HL-60 (cell line): Measurements from ENCODE around the gene ADAMTS10.
"Not testable (repeated sequence)": the region's sequence is repeated elsewhere in the genome, so short reads cannot be mapped to it uniquely, and the experiment has no call there.

Experiments used
- GABPA ChIP-seq: IDR thresholded peaks from 2 replicates; pipeline ENCODE4 v1.6.1; 2012; ENCODE audit warnings: low read depth
- POLR2AphosphoS5 ChIP-seq: IDR thresholded peaks from 2 replicates; pipeline ENCODE4 v1.6.1; 2012; ENCODE audit warnings: low read depth
- SPI1 ChIP-seq: IDR thresholded peaks from 2 replicates; pipeline ENCODE4 v1.6.1; 2012; ENCODE audit warnings: low read depth, mild to moderate bottlenecking, borderline replicate concordance
- TF ChIP-seq, protein P1 (sequence below): IDR thresholded peaks from one replicate; pipeline ENCODE4 v1.5.1; 2011; ENCODE audit warnings: low read length, control low read depth, inconsistent platforms; ENCODE audit not compliant: insufficient read depth

DNA sequence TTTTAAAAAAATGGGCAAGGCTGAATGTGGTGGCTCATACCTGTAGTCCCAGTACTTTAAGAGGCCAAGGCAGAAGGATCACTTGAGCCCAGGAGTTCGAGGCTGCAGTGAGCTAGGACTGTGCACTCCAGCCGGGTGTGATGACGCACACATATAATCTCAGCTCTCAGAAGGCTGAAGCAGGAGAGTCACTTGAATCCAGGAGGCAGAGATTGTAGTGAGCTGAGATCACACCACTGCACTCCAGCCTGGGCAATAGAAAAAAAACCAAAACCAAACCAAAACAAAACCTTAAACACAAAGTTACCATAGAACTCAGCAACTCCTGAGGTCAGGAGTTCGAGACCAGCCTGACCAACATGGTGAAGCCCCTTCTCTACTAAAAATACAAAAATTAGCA is 26.6 kb upstream of the ADAMTS10 start:
- TF ChIP-seq, protein P1, sequence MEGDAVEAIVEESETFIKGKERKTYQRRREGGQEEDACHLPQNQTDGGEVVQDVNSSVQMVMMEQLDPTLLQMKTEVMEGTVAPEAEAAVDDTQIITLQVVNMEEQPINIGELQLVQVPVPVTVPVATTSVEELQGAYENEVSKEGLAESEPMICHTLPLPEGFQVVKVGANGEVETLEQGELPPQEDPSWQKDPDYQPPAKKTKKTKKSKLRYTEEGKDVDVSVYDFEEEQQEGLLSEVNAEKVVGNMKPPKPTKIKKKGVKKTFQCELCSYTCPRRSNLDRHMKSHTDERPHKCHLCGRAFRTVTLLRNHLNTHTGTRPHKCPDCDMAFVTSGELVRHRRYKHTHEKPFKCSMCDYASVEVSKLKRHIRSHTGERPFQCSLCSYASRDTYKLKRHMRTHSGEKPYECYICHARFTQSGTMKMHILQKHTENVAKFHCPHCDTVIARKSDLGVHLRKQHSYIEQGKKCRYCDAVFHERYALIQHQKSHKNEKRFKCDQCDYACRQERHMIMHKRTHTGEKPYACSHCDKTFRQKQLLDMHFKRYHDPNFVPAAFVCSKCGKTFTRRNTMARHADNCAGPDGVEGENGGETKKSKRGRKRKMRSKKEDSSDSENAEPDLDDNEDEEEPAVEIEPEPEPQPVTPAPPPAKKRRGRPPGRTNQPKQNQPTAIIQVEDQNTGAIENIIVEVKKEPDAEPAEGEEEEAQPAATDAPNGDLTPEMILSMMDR: not testable (repeated sequence)
- TF ChIP-seq POLR2AphosphoS5, GABPA, SPI1: not testable (repeated sequence)
